ENCODE results near the gene AHNAK. TPM values are rescaled to one million over a fixed set of nuclear protein-coding genes. Genes with fewer than 3 reads are reported as not detected.
A peak's percentile ranks its signal among the peaks of the same experiment; 100 is the strongest.
"Not testable (repeated sequence)": the region's sequence is repeated elsewhere in the genome, so short reads cannot be mapped to it uniquely, and the experiment has no call there.

AHNAK gene
- total RNA-seq, 2 donors from 2014 or later = 938 to 955 TPM

GRCh38 chr11:62390722-62391121, 155.9 kb downstream of the AHNAK start:
- DNase-seq (ENCODE audit: low spot score) = no peak
- intact Hi-C loops (cut with DNase I) = loop anchor here in 1 of 2 donors (10.0 kb wide), 1 partner anchor 304 kb away; no protein-coding TSS in a partner anchor

GRCh38 chr11:62390237-62390636, 156.4 kb downstream of the AHNAK start:
- intact Hi-C loops (cut with DNase I) = loop anchor here in 1 of 2 donors (10.0 kb wide), 1 partner anchor 305 kb away; no protein-coding TSS in a partner anchor
- DNase-seq (ENCODE audit: low spot score) = peak; percentile 12

- DNase-seq (ENCODE audit: low spot score) = peak; percentile 14
These were observed 157.6 kb downstream of the AHNAK start for GRCh38 chr11:62388999-62389398.

GRCh38 chr11:62387381-62387780, 159.2 kb downstream of the AHNAK start:
- intact Hi-C loops (cut with DNase I) = no loop called here
- peak; percentile 29 for DNase-seq (ENCODE audit: low spot score)

More at GRCh38 chr11:62388999-62389398, 157.6 kb downstream of the AHNAK start:
- intact Hi-C loops (cut with DNase I) = no loop called here

GRCh38 chr11:62386083-62386482, 160.5 kb downstream of the AHNAK start:
- DNase-seq (ENCODE audit: low spot score); intact Hi-C loops (cut with DNase I): not testable (repeated sequence)

- peak; percentile 13 for DNase-seq (ENCODE audit: low spot score)
- intact Hi-C loops (cut with DNase I) = no loop called here
These were observed 162.8 kb downstream of the AHNAK start for GRCh38 chr11:62383822-62384221.

Small RNA genes within 50 kb of the gene (microRNA-seq; reads per million reads assigned to microRNA genes)
- 0.26 to 0.32 reads per million in 2 donors for gene MIR6747 (ENCODE audit: borderline microRNAs expressed in 2 of 2)

Other genes with a start within 250 kb of the AHNAK start
- gene SCGB1D4, start 247.7 kb downstream of the AHNAK start, total RNA-seq = not detected
- 10 to 100 TPM in 1 of 2 donors, 1 to 10 TPM in 1; 5.5 to 13.3 TPM for gene ASRGL1, start 209.4 kb downstream of the AHNAK start, total RNA-seq
- not detected for gene SCGB1A1, start 127.8 kb downstream of the AHNAK start, total RNA-seq
- 100 to 1,000 TPM; 706 to 749 TPM for gene EEF1G, start 27.1 kb upstream of the AHNAK start, total RNA-seq
- 10 to 100 TPM; 10.7 to 14.1 TPM for gene TUT1, start 44.7 kb upstream of the AHNAK start, total RNA-seq
- gene MTA2, start 55.1 kb upstream of the AHNAK start, total RNA-seq = 10 to 100 TPM; 56.5 to 67.2 TPM
- 10 to 100 TPM; 58.7 to 63.8 TPM for gene EML3, start 66.0 kb upstream of the AHNAK start, total RNA-seq
- gene ROM1, start 66.5 kb upstream of the AHNAK start, total RNA-seq = 1 to 10 TPM; 7.1 to 9.7 TPM
- gene B3GAT3, start 75.2 kb upstream of the AHNAK start, total RNA-seq = 10 to 100 TPM; 23.7 to 26.6 TPM
- gene GANAB, start 99.8 kb upstream of the AHNAK start, total RNA-seq = 100 to 1,000 TPM; 206 to 240 TPM
- 10 to 100 TPM; 10.6 to 10.9 TPM for gene INTS5, start 106.5 kb upstream of the AHNAK start, total RNA-seq
- gene C11orf98, start 118.4 kb upstream of the AHNAK start, total RNA-seq = 10 to 100 TPM; 27.4 to 35.9 TPM
- gene CSKMT, start 118.5 kb upstream of the AHNAK start, total RNA-seq = 10 to 100 TPM in 1 of 2 donors, 1 to 10 TPM in 1; 8.5 to 10.5 TPM
- gene UQCC3, start 124.9 kb upstream of the AHNAK start, total RNA-seq = 1 to 10 TPM; 3.6 to 3.7 TPM
- gene LBHD1, start 125.5 kb upstream of the AHNAK start, total RNA-seq = 1 to 10 TPM; 3.7 to 5.1 TPM
- 10 to 100 TPM; 74.8 to 76.1 TPM for gene UBXN1, start 132.3 kb upstream of the AHNAK start, total RNA-seq
- 10 to 100 TPM; 13.9 to 14.8 TPM for gene LRRN4CL, start 142.7 kb upstream of the AHNAK start, total RNA-seq
- gene BSCL2, start 160.6 kb upstream of the AHNAK start, total RNA-seq = 10 to 100 TPM; 30.6 to 54.8 TPM
- not detected for gene GNG3, start 160.9 kb upstream of the AHNAK start, total RNA-seq
- gene HNRNPUL2, start 180.7 kb upstream of the AHNAK start, total RNA-seq = 10 to 100 TPM; 45.5 to 45.9 TPM
- 10 to 100 TPM; 19.0 to 20.6 TPM for gene TTC9C, start 181.7 kb upstream of the AHNAK start, total RNA-seq
- gene ZBTB3, start 207.4 kb upstream of the AHNAK start, total RNA-seq = 10 to 100 TPM in 1 of 2 donors, 1 to 10 TPM in 1; 6.2 to 12.3 TPM
- gene POLR2G, start 214.8 kb upstream of the AHNAK start, total RNA-seq = 10 to 100 TPM; 39.7 to 50.9 TPM
- 10 to 100 TPM; 11.3 to 12.9 TPM for gene TAF6L, start 224.6 kb upstream of the AHNAK start, total RNA-seq
- gene TMEM179B, start 240.6 kb upstream of the AHNAK start, total RNA-seq = 10 to 100 TPM; 23.7 to 33.0 TPM
- 1 to 10 TPM; 8.9 to 10.0 TPM for gene TMEM223, start 245.2 kb upstream of the AHNAK start, total RNA-seq

Measured in posterior vena cava (tissue), 2 donors.